PC-9 (cell line): Measurements from ENCODE around the gene SNX9. TPM values are rescaled to one million over a fixed set of nuclear protein-coding genes. Genes with fewer than 3 reads are reported as not detected.

ENCODE experiments used
- BruUV-seq: library from RNA; stranded (reverse); fragments of 400-500 nt; replicated peaks from 2 replicates; lab custom pipeline; 2021; lab: Mats Ljungman, UMichigan
- CTCF ChIA-PET: fragments of 300-600 bp; sonication (Branson Sonifier 250); formaldehyde crosslinking; loops from one replicate; lab custom pipeline; 2022; ENCODE audit warnings: antibody characterized with exemption; lab: Charles Lee
- POLR2A ChIA-PET: fragments of 300-600 bp; sonication (Branson Sonifier 250); formaldehyde crosslinking; loops from one replicate; lab custom pipeline; 2022; ENCODE audit warnings: antibody characterized with exemption; ENCODE audit not compliant: unreplicated experiment; lab: Charles Lee
- DNase-seq, 2 experiments: peaks; one replicate each; pipeline versions ENCODE4 v3.0.0 to v3.0.0-alpha.2; 2015 to 2022; ENCODE audit warnings: mixed read lengths in 1 of 2
- H2AFZ ChIP-seq: fragments of 200-600 bp; sonication (generic); 2 replicates; pipeline ENCODE4 v1.8.1; 2017; ENCODE audit warnings: antibody characterized with exemption
- H3F3A ChIP-seq: fragments of 200-600 bp; sonication (generic); 2 replicates; pipeline ENCODE4 v1.8.1; 2017; ENCODE audit warnings: antibody characterized with exemption, mild to moderate bottlenecking, low read depth; ENCODE audit not compliant: insufficient read depth
- H3K27ac ChIP-seq: fragments of 200-600 bp; sonication (generic); 2 replicates; pipeline ENCODE4 v1.6.1; 2016; ENCODE audit warnings: mixed run types
- H3K27me3 ChIP-seq: fragments of 200-600 bp; sonication (generic); 2 replicates; pipeline ENCODE4 v1.6.1; 2016; ENCODE audit warnings: low read depth, mixed run types; ENCODE audit not compliant: insufficient read depth
- H3K36me3 ChIP-seq: fragments of 200-600 bp; sonication (generic); 2 replicates; pipeline ENCODE4 v1.6.1; 2016; ENCODE audit warnings: low read depth, mixed run types
- H3K4me1 ChIP-seq: fragments of 200-600 bp; sonication (generic); replicated peaks from 2 replicates; pipeline ENCODE4 v1.6.1; 2016; ENCODE audit warnings: mixed run types; ENCODE audit not compliant: insufficient read depth
- H3K4me2 ChIP-seq: fragments of 200-600 bp; sonication (generic); 2 replicates; pipeline ENCODE4 v1.6.1; 2017; ENCODE audit warnings: mixed run types
- H3K4me3 ChIP-seq: fragments of 200-600 bp; sonication (generic); 2 replicates; pipeline ENCODE4 v1.6.1; 2016; ENCODE audit warnings: mixed run types
- H3K79me2 ChIP-seq: fragments of 200-600 bp; sonication (generic); 2 replicates; pipeline ENCODE4 v1.6.1; 2017; ENCODE audit warnings: low read depth, mixed run types
- H3K9me2 ChIP-seq: fragments of 200-600 bp; sonication (generic); 2 replicates; pipeline ENCODE4 v1.8.1; 2017; ENCODE audit warnings: mild to moderate bottlenecking; ENCODE audit not compliant: insufficient read depth
- H3K9me3 ChIP-seq: fragments of 200-600 bp; sonication (generic); 2 replicates; pipeline ENCODE4 v1.8.1; 2016; ENCODE audit warnings: low read depth; ENCODE audit not compliant: insufficient read depth
- H4K20me1 ChIP-seq: fragments of 200-600 bp; sonication (generic); 2 replicates; pipeline ENCODE4 v1.8.1; 2017; ENCODE audit not compliant: insufficient read depth
- EZH2 ChIP-seq: fragments of 200-600 bp; sonication (generic); IDR thresholded peaks from 2 replicates; pipeline ENCODE4 v1.8.0; 2017; ENCODE audit warnings: antibody characterized with exemption, low read depth
- intact Hi-C: fragments of 100-400 bp; cut with micrococcal nuclease; formaldehyde crosslinking; loops from one replicate; pipeline ENCODE4 v1.10.0; 2022; ENCODE audit not compliant: unreplicated experiment
- total RNA-seq: library from RNA; stranded (reverse); gene quantifications from 2 replicates; pipeline ENCODE4 v1.2.3, GENCODE V29; 2021
- TF ChIP-seq, protein P1 (sequence below): fragments of 200-600 bp; sonication (generic); conservative IDR thresholded peaks from 2 replicates; pipeline ENCODE4 v1.6.1; 2017; ENCODE audit warnings: mixed run types, antibody characterized with exemption, mild to moderate bottlenecking, moderate library complexity

The SNX9 gene
- total RNA-seq, 1 experiment from 2014 or later, result 25.0 TPM

DNA sequence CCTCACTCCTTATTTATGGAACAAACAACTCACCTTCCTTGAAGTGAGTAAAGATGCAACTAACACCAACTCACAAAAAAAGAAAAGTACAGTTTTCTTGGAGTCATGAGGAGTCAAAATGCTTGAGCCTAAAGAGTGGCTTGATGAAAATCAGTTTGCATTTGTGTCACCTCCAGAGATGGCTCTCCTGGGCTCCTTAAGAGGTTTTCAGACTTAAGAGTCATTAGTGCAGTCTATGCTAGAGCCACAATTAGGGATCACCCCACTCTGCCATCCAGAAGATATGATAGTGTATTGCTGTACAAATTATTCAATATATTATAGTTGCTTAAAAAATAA lies 11.9 kb upstream of the SNX9 start:
- Histone ChIP-seq H3K79me2 (no peaks in the 10 kb centered on the region), H3K9me2 (no peaks in the 10 kb centered on the region), H3F3A (no peaks in the 10 kb centered on the region), H3K4me2 (no peak overlapping the region), H4K20me1 (no peaks in the 10 kb centered on the region), H3K27me3 (no peaks in the 10 kb centered on the region), H3K36me3 (no peaks in the 10 kb centered on the region), H2AFZ (no peak overlapping the region), H3K9me3 (peaks cover 4% of the 10 kb centered on the region; the same call in 1 of the 2 replicates), H3K4me3 (no peak overlapping the region), H3K4me1 (peaks cover 8% of the 10 kb centered on the region; the same call in 1 of the 2 replicates), H3K27ac (no peak overlapping the region)
- POLR2A ChIA-PET, result no interaction called here
- CTCF ChIA-PET, result no interaction called here
- TF ChIP-seq, protein P1, sequence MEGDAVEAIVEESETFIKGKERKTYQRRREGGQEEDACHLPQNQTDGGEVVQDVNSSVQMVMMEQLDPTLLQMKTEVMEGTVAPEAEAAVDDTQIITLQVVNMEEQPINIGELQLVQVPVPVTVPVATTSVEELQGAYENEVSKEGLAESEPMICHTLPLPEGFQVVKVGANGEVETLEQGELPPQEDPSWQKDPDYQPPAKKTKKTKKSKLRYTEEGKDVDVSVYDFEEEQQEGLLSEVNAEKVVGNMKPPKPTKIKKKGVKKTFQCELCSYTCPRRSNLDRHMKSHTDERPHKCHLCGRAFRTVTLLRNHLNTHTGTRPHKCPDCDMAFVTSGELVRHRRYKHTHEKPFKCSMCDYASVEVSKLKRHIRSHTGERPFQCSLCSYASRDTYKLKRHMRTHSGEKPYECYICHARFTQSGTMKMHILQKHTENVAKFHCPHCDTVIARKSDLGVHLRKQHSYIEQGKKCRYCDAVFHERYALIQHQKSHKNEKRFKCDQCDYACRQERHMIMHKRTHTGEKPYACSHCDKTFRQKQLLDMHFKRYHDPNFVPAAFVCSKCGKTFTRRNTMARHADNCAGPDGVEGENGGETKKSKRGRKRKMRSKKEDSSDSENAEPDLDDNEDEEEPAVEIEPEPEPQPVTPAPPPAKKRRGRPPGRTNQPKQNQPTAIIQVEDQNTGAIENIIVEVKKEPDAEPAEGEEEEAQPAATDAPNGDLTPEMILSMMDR, result no peak
- no peak for TF ChIP-seq EZH2
- intact Hi-C loops, result no loop called here
- DNase-seq, result no peak
- no TSS peak for BruUV-seq

DNA sequence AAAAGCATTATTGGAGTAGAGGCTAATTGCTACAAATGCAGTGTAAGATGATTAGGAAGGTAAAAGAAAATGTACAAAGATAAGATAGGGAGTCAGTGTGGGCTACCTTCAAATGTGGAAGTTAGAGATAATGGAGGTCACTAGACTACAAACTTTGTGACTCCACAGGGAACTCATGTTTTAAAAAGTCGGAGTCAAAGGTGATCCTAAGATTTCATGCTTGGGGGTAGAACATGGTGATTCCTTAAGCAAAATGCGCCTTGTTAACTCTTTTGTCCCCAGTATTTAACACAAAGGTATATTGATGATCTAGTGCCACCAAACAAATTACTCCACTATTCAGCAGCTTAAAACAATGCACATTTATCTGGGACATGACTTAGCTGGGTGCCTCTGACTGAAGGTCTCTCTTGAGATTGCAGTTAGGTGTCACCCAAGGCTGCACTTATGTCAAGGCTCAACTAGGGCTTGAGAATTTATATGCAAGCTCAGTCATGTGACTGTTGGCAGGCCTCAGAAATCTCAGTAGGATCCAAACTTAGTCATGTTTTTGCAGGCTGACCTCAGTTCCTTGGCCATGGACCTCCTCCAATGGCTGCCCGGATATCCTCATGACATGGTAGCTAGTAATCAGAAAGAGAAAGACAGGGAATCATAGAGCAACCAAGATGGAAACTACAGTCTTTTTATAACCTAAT lies 11.4 kb upstream of the SNX9 start:
- H3K27ac ChIP-seq, result no peak overlapping the region
- no peaks in the 10 kb centered on the region for H3F3A ChIP-seq
- no peak overlapping the region for H3K4me2 ChIP-seq
- H3K4me3 ChIP-seq, result no peak overlapping the region
- no peaks in the 10 kb centered on the region for H3K79me2 ChIP-seq
- H4K20me1 ChIP-seq, result no peaks in the 10 kb centered on the region
- ChIA-PET CTCF (no interaction called here), POLR2A (no interaction called here)
- no TSS peak for BruUV-seq
- H2AFZ ChIP-seq, result no peak overlapping the region
- no peak for TF ChIP-seq EZH2
- TF ChIP-seq, protein P1, result no peak
- no peaks in the 10 kb centered on the region for H3K36me3 ChIP-seq
- intact Hi-C loops, result no loop called here
- H3K4me1 ChIP-seq, result peaks cover 8% of the 10 kb centered on the region; the same call in 1 of the 2 replicates
- peaks cover 4% of the 10 kb centered on the region; the same call in 1 of the 2 replicates for H3K9me3 ChIP-seq
- no peaks in the 10 kb centered on the region for H3K27me3 ChIP-seq
- no peaks in the 10 kb centered on the region for H3K9me2 ChIP-seq
- no peak for DNase-seq

DNA sequence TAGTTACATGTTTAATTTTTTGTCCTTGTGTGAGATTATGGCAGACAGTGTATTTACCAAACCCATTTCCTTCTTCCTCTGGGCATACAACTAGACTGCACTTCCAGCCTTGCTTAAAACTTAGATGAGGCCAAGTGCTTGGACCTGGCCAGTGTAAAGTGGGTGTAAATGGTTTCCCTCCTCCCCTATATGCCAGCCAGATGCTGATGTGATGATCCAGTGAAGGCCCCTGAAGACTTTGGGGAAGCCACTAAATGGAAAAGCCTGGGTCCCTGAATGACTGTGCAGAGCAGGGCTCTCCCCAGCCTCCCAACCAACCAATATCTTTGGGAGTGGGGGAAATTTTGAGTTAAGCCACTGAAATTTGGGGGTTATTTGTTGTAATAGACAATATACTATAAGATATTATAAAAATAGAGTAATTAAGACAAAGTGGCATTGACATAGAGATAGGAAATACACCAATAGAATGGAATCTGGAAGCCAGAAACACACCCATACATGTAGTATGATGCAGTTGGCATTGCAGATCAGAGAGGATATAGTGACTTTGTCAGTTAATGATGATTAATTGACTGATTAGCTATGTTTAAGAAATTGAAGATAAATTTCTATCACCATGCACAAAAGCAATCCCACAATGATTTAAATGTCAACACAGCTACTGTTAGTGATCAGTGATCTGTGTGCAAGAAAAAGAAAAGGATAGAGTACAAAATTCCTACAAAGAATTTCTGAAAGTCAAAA lies 10.4 kb upstream of the SNX9 start:
- Histone ChIP-seq H3K4me1 (peaks cover 8% of the 10 kb centered on the region; the same call in 1 of the 2 replicates), H3K9me3 (peaks cover 4% of the 10 kb centered on the region; the same call in 1 of the 2 replicates), H3K9me2 (no peaks in the 10 kb centered on the region), H2AFZ (no peak overlapping the region), H3K79me2 (no peaks in the 10 kb centered on the region), H3K27ac (no peak overlapping the region), H3K4me2 (no peak overlapping the region), H3F3A (no peaks in the 10 kb centered on the region), H4K20me1 (no peaks in the 10 kb centered on the region), H3K4me3 (no peak overlapping the region), H3K27me3 (no peaks in the 10 kb centered on the region), H3K36me3 (no peaks in the 10 kb centered on the region)
- intact Hi-C loops, result no loop called here
- TF ChIP-seq, protein P1, result no peak
- ChIA-PET CTCF (no interaction called here), POLR2A (interaction anchor here (0.7 kb wide), 1 partner anchor 48 kb away, joined by 5 read pairs; no protein-coding TSS in a partner anchor)
- DNase-seq, result no peak
- no TSS peak for BruUV-seq
